ENCODE measurements around the gene MDM2.

DNA sequence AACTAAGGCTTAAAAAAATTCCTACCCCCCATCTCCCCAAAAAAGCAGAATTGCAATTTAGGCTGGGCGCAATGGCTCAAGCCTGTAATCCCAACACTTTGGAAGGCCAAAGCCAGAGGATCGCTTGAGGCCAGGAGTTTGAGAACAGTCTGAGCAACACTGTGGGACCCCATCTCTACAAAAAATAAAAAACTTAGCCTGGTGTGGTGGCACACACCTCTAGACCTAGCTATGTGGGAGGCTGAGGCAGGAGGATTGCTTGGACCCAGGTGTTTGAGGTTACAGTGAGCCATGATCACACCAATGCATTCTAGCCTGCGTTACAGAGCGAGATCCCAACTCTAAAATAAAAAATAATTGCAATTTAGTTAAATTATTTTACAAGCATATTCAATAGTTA lies 70.9 kb downstream of the MDM2 start:
- TF ChIP-seq, protein P1, sequence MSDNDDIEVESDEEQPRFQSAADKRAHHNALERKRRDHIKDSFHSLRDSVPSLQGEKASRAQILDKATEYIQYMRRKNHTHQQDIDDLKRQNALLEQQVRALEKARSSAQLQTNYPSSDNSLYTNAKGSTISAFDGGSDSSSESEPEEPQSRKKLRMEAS (CRISPR knock-in tag; IDR thresholded peaks at IDR 0.05) = no peak
- TF ChIP-seq, protein P2, sequence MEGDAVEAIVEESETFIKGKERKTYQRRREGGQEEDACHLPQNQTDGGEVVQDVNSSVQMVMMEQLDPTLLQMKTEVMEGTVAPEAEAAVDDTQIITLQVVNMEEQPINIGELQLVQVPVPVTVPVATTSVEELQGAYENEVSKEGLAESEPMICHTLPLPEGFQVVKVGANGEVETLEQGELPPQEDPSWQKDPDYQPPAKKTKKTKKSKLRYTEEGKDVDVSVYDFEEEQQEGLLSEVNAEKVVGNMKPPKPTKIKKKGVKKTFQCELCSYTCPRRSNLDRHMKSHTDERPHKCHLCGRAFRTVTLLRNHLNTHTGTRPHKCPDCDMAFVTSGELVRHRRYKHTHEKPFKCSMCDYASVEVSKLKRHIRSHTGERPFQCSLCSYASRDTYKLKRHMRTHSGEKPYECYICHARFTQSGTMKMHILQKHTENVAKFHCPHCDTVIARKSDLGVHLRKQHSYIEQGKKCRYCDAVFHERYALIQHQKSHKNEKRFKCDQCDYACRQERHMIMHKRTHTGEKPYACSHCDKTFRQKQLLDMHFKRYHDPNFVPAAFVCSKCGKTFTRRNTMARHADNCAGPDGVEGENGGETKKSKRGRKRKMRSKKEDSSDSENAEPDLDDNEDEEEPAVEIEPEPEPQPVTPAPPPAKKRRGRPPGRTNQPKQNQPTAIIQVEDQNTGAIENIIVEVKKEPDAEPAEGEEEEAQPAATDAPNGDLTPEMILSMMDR (IDR thresholded peaks at IDR 0.05) = no peak
- TF ChIP-seq NR2C2 (CRISPR knock-in tag; IDR thresholded peaks at IDR 0.05) = no peak
